ENCODE measurements around the gene HOXA2. TPM values are rescaled to one million over a fixed set of nuclear protein-coding genes. Genes with fewer than 3 reads are reported as not detected.
A peak's percentile ranks its signal among the peaks of the same experiment; 100 is the strongest.

HOXA2 gene
- total and polyA plus RNA-seq, 4 donors: 4.4 to 17.9 (median 12.9) TPM

DNA sequence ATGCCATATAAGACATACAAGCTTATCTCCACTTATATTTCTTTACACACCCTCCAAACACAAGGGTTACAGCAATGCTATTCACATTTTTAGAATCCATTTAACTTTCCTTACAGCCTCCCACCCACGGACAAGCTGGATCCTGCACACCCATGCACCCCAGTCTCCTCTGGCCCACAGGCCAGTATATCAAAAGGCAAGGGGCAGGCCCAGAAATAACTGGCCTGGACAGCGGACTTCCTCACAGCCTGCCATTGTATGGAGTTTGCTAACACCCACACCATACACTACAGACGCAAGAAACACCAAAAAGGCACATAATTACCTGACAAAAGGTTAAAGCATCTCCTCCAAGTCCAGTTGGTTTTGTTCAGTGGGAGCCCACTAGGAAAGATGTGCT lies 16.1 kb upstream of the HOXA2 start:
- WGBS (ENCODE audit: insufficient coverage): 39% methylated on average over 2 of the region's 3 CpGs
- Histone ChIP-seq H3K27me3 (ENCODE audit: control insufficient read depth, insufficient read depth, low read length) (peaks cover 11% of the 10 kb centered on the region), H3K27ac (ENCODE audit: low read depth, low read length) (peak overlapping the region; percentile 98), H3K36me3 (ENCODE audit: control insufficient read depth, insufficient read depth, low read length) (peaks cover 30% of the 10 kb centered on the region), H3K9me3 (ENCODE audit: control insufficient read depth, insufficient read depth, low read length) (no peaks in the 10 kb centered on the region), H3K4me1 (ENCODE audit: control insufficient read depth, insufficient read depth, low read length) (peaks cover 69% of the 10 kb centered on the region), H3K4me3 (ENCODE audit: low read depth, low read length) (peak overlapping the region; percentile 65)
- no peak for DNase-seq (ENCODE audit: low read depth in 4 of 6, low spot score in 6 of 6)

DNA sequence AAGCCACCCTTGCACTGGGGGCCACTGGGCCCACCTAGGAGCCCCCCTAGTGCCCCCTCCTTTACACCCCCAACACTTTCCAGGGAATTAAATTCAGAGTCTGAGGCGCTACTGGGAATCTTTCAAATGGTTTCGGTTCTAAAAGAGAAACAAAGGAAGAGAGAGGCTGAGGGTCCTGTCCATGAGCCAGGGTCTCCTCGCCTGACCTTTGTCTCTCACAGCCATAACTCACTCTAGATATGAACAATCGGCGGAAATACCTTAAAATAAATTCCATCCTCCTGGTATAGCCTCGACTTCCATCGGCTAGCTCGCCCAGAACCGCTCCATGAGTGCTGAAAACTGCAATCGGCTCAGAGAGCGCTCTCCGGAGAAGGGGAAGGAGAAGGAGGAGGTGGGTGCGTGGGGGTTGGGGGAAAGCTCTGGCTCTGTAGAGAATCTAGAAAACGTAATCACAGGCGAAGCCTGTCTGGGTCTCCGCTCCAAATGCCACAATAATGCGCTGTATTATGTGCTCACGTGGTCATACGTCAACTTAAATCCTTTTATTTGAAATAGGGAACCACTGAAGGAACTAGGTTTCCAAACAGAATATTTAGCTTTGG lies 15.5 kb upstream of the HOXA2 start:
- Histone ChIP-seq H3K27me3 (ENCODE audit: control insufficient read depth, insufficient read depth, low read length) (peaks cover 11% of the 10 kb centered on the region), H3K4me3 (ENCODE audit: low read depth, low read length) (peak overlapping the region; percentile 65), H3K4me1 (ENCODE audit: control insufficient read depth, insufficient read depth, low read length) (peaks cover 67% of the 10 kb centered on the region), H3K27ac (ENCODE audit: low read depth, low read length) (peak overlapping the region; percentile 98), H3K9me3 (ENCODE audit: control insufficient read depth, insufficient read depth, low read length) (no peaks in the 10 kb centered on the region), H3K36me3 (ENCODE audit: control insufficient read depth, insufficient read depth, low read length) (peaks cover 30% of the 10 kb centered on the region)
- DNase-seq (ENCODE audit: low read depth in 4 of 6, low spot score in 6 of 6): peak in 1 of 6 donors; percentile 84
- WGBS (ENCODE audit: insufficient coverage): 41% methylated on average over 4 of the region's 19 CpGs

DNA sequence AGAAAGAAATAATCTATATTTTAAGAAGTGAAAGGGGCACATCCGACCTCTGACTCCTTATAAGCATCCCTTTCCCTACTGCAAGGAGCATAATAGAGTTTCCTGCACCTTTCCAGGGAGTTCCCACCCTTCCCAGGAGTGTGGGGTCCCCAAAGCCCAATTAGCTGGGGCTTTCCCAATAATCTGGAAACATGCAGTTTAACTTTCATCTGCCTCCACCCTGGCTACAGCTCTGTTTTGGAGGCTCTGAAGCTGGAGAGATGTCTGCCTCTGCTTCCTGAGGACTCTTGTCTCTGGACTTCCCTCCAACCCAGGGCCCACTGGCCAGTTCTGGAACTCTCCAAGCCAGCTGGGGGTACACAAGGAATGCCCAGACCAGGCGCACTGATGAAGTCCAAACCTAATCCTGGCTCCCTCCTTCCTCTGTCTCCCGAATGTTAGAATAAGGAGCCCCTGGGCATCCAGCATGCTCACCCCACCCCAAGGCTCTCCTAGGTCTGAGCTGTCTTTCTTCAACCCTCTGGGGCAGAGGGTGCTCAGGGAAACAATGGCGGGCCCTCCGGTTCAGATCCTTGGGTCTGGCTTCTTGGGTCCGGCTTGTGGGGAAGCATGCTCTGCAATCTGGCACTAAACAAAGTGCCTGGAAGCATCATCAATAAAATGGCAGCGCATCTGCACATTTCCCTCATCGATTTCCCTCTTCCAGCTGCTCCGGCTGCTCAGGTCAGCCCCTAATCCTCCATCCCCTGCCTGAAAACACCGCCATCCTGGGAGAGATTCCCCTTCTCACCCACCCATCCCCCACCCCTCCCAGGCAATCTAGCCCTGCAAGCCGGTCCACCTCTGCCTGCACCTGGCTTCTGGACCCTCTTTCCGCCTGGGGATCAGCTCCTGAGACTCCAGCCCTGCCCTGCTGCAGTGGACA lies 14.7 kb upstream of the HOXA2 start:
- peak in 1 of 6 donors; percentile 74 for DNase-seq (ENCODE audit: low read depth in 4 of 6, low spot score in 6 of 6)
- Histone ChIP-seq H3K4me3 (ENCODE audit: low read depth, low read length) (peak overlapping the region; percentile 65), H3K27ac (ENCODE audit: low read depth, low read length) (peak overlapping the region; percentile 98), H3K4me1 (ENCODE audit: control insufficient read depth, insufficient read depth, low read length) (peaks cover 60% of the 10 kb centered on the region), H3K27me3 (ENCODE audit: control insufficient read depth, insufficient read depth, low read length) (peaks cover 11% of the 10 kb centered on the region), H3K9me3 (ENCODE audit: control insufficient read depth, insufficient read depth, low read length) (no peaks in the 10 kb centered on the region), H3K36me3 (ENCODE audit: control insufficient read depth, insufficient read depth, low read length) (peaks cover 26% of the 10 kb centered on the region)
- 16% methylated on average over 11 of the region's 12 CpGs for WGBS (ENCODE audit: insufficient coverage)

DNA sequence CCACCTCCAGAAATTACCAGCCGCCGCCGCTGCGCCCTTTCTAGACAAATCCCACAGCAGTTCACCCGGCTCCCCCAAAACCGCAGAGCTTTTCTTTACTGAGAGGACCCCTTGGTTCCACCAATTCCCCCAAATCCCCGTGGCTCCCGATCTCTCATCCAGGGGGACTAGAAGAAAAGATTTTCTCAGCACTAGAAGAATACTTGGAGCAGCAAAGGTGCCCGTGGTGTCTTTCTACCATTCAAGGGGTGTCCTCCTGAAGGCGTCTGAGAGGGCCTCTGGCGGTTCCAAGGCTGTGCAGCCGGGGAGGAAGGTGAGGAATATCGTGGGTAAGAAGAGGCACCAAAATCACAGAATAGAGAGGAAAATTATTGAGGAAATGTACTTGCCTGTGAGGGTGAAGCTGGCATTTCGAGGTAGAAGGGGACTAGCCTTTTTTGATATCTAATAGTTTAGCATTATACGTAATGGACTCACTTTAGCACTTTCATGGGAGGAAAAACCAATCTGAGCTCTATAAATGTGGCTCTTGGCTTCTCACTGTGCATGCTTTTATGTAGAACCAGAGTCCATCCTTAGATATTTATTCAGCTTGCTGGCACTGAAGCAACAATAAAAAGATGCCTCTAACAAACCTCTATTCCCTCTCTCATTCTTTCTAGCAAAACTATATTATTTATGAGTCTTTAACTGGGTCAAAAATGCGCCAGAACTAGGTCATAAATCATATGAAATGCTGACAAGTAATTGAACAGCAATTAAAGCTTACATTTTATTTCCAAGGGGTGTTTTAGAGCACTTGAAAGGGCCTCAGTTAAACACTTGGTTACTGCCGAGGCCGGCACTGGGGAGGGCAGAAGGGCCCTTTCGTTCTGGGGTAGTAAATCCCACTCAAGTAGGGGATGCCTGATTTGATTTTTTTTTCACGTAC lies 13.8 kb upstream of the HOXA2 start:
- Histone ChIP-seq H3K27ac (ENCODE audit: low read depth, low read length) (peak overlapping the region; percentile 98), H3K27me3 (ENCODE audit: control insufficient read depth, insufficient read depth, low read length) (peaks cover 11% of the 10 kb centered on the region), H3K9me3 (ENCODE audit: control insufficient read depth, insufficient read depth, low read length) (no peaks in the 10 kb centered on the region), H3K4me1 (ENCODE audit: control insufficient read depth, insufficient read depth, low read length) (peaks cover 56% of the 10 kb centered on the region), H3K36me3 (ENCODE audit: control insufficient read depth, insufficient read depth, low read length) (peaks cover 22% of the 10 kb centered on the region), H3K4me3 (ENCODE audit: low read depth, low read length) (peak overlapping the region; percentile 65)
- peak in 1 of 6 donors; percentile 88 for DNase-seq (ENCODE audit: low read depth in 4 of 6, low spot score in 6 of 6)
- 26% methylated on average over 7 of the region's 20 CpGs for WGBS (ENCODE audit: insufficient coverage)

DNA sequence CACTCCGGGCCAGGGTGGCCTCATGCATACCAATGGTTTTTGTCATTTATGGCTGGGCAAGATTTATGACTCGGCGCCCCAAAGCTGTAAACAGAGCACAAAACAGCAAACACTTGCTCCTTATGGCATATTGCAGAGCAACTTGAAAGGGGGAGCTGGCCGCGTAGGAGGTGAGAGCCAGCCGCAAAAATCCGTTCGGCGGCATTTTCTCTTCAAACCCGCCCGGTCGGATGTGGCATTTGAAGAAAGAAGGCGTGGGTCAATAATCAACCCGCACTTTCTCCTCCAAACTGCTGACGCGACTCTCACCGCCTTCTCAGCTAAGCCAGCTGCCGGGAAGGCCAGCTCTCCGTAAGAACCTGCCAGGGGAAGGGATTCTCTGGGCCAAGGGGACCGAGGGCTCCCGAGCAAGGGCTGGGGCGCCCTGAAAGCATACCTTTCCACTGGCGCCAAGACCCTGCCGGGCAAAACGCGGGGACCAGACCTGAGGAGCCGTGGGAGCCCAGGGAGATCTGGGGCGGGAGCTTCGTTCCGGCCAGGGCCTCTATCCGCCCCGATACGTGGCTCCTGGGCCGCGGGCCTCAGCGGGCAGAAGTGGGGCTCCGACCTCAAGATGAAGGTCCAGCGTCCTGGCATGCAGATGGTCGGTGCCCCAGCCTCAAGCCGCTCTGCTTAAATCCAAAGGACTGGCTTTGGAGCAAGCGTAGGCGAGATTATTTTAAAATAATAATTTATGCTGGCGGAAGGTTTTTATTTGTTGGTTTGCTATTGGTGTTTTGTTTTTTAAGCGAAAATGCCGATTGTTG lies 12.9 kb upstream of the HOXA2 start:
- Histone ChIP-seq H3K4me3 (ENCODE audit: low read depth, low read length) (peak overlapping the region; percentile 65), H3K9me3 (ENCODE audit: control insufficient read depth, insufficient read depth, low read length) (no peaks in the 10 kb centered on the region), H3K36me3 (ENCODE audit: control insufficient read depth, insufficient read depth, low read length) (peaks cover 23% of the 10 kb centered on the region), H3K27me3 (ENCODE audit: control insufficient read depth, insufficient read depth, low read length) (peaks cover 9% of the 10 kb centered on the region), H3K27ac (ENCODE audit: low read depth, low read length) (peak overlapping the region; percentile 98), H3K4me1 (ENCODE audit: control insufficient read depth, insufficient read depth, low read length) (peaks cover 58% of the 10 kb centered on the region)
- DNase-seq (ENCODE audit: low read depth in 4 of 6, low spot score in 6 of 6): peak in 2 of 6 donors; percentile 74 to 90
- 10% methylated on average over 31 of the region's 45 CpGs for WGBS (ENCODE audit: insufficient coverage)

DNA sequence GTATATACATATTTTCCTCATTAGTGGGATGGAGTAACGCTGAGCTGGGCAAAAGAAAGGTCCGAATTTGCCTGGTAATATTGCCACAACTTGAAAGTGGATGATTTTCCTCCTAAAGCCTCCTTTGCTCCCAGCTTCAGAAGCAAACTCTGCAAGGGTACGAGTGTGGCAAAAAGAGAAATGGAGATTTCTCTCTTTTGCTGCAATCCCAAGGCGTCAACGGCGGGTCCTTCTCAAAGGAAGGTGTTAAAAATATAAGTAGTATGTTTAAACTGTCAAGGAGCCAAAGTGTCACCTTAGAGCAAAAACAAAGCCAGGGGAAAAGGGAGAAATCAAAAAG lies 12.4 kb upstream of the HOXA2 start:
- Histone ChIP-seq H3K9me3 (ENCODE audit: control insufficient read depth, insufficient read depth, low read length) (no peaks in the 10 kb centered on the region), H3K4me3 (ENCODE audit: low read depth, low read length) (peak overlapping the region; percentile 65), H3K36me3 (ENCODE audit: control insufficient read depth, insufficient read depth, low read length) (peaks cover 28% of the 10 kb centered on the region), H3K27ac (ENCODE audit: low read depth, low read length) (peak overlapping the region; percentile 98), H3K4me1 (ENCODE audit: control insufficient read depth, insufficient read depth, low read length) (peaks cover 58% of the 10 kb centered on the region), H3K27me3 (ENCODE audit: control insufficient read depth, insufficient read depth, low read length) (peaks cover 9% of the 10 kb centered on the region)
- 16% methylated on average over 4 of the region's 6 CpGs for WGBS (ENCODE audit: insufficient coverage)
- DNase-seq (ENCODE audit: low read depth in 4 of 6, low spot score in 6 of 6): no peak

DNA sequence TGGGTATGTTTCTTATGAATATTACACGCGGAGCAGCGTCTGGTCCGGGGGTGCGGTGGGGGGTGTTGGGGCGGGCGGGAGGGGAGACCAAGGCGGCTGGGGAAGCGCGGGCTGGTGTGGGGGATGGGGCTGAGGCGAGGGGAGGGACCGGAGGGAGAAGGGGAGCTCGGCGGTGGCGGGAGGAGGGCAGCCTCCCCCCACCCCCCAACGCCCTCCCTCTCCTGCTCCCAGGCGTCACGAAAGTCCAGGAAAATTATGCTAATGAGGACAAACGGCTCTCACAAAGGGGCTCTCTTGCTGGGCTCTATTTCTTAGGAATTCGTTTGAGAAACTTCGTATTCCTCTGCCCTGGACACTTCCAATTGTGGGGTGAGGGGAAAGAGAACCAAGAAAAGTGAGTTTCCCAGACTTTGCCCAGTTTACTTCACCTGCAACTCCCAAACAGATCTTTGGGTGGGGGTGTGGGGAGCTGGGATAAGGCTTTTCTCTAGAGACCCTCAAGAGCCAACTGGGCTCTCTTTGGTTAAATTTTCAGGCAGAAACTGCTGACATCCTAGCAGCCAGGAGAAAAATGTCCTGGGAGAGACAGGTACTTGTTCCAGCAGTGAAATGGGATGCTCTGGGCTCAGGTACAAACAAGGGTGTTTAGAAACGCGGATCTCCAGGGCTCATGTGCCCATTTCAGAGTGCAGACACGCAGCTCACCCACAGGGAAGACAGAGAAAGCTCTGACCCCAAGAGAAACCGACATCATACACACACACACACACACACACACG lies 11.7 kb upstream of the HOXA2 start:
- H3K27me3 ChIP-seq (ENCODE audit: control insufficient read depth, insufficient read depth, low read length): peaks cover 9% of the 10 kb centered on the region
- peak overlapping the region; percentile 98 for H3K27ac ChIP-seq (ENCODE audit: low read depth, low read length)
- WGBS (ENCODE audit: insufficient coverage): 20% methylated on average over 1 of the region's 26 CpGs
- H3K4me1 ChIP-seq (ENCODE audit: control insufficient read depth, insufficient read depth, low read length): peaks cover 61% of the 10 kb centered on the region
- no peaks in the 10 kb centered on the region for H3K9me3 ChIP-seq (ENCODE audit: control insufficient read depth, insufficient read depth, low read length)
- peak overlapping the region; percentile 65 for H3K4me3 ChIP-seq (ENCODE audit: low read depth, low read length)
- DNase-seq (ENCODE audit: low read depth in 4 of 6, low spot score in 6 of 6): peak in 2 of 6 donors; percentile 73 to 85
- peaks cover 29% of the 10 kb centered on the region for H3K36me3 ChIP-seq (ENCODE audit: control insufficient read depth, insufficient read depth, low read length)
